Panc1 (cell line): Measurements from ENCODE around the gene HMGB1.

ENCODE experiments used
- CTCF ChIP-seq: fragments of 450-650 bp; IDR thresholded peaks from 2 replicates; pipeline ENCODE4 v1.5.1; 2017; ENCODE audit warnings: mild to moderate bottlenecking
- POLR2AphosphoS5 ChIP-seq: IDR thresholded peaks from 2 replicates; pipeline ENCODE4 v1.6.1; 2012; ENCODE audit warnings: mild to moderate bottlenecking, low read depth, low read length, moderate library complexity
- REST ChIP-seq, 2 experiments: IDR thresholded peaks; 2 replicates each; pipeline ENCODE4 v1.6.1; 2011 to 2012; ENCODE audit warnings: low read depth in 2 of 2, control low read depth in 1 of 2, low read length in 1 of 2, mild to moderate bottlenecking in 1 of 2, moderate library complexity in 1 of 2; ENCODE audit not compliant: insufficient read depth in 1 of 2
- TCF7L2 ChIP-seq: IDR thresholded peaks from 2 replicates; pipeline ENCODE4 v1.6.1; 2011; ENCODE audit warnings: mild to moderate bottlenecking, low read depth, low read length, inconsistent platforms

- TF ChIP-seq CTCF (no peak), POLR2AphosphoS5 (no peak), REST (IDR thresholded peaks at IDR 0.05; ENCODE audit: insufficient read depth in 1 of 2, low read depth in 2 of 2, low read length in 1 of 2) (no peak), TCF7L2 (no peak)
Measured at GRCh38 chr13:30466841-30467252, 1.1 kb upstream of the HMGB1 start.
